NB4 (cell line): ENCODE results near the gene NAA40.

Source experiments
- MYC ChIP-seq: IDR thresholded peaks from 2 replicates; pipeline ENCODE4 v1.6.1; 2011; ENCODE audit warnings: low read depth, low read length
- POLR2A ChIP-seq: IDR thresholded peaks from 2 replicates; pipeline ENCODE4 v1.6.1; 2011; ENCODE audit warnings: mild to moderate bottlenecking; ENCODE audit not compliant: insufficient read length; ENCODE audit errors: extremely low read depth
- TF ChIP-seq, protein P1 (sequence below): IDR thresholded peaks from one replicate; pipeline ENCODE4 v1.5.1; 2012; ENCODE audit warnings: low read depth, low read length
- TF ChIP-seq, protein P2 (sequence below): IDR thresholded peaks from 2 replicates; pipeline ENCODE4 v1.6.1; 2011; ENCODE audit warnings: low read depth, low read length

DNA sequence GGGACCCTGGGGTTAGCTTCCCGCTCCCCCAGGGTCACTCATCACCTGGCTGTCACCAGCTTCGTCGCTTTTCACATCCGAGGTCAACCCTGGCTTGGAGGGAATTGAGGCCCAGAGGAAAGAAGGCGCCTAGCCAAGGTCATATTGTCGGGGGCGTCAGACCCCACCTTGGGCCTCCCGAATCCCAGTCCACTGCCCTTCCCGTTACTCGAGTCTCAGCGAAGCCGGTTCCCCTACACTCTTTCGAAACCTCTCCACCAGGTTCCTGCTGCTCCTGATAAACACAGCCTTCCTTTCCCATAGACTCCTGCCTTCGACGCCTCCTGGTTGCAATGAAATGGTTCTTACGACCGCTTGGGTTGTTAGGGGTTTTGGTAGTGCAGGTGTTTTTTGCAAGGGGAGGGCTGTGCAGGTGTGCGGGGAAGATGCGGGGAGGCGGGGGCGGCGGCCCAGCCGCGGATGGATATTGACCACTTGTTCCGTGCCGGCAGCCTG, 642 bp downstream of the NAA40 start:
- TF ChIP-seq, protein P1, sequence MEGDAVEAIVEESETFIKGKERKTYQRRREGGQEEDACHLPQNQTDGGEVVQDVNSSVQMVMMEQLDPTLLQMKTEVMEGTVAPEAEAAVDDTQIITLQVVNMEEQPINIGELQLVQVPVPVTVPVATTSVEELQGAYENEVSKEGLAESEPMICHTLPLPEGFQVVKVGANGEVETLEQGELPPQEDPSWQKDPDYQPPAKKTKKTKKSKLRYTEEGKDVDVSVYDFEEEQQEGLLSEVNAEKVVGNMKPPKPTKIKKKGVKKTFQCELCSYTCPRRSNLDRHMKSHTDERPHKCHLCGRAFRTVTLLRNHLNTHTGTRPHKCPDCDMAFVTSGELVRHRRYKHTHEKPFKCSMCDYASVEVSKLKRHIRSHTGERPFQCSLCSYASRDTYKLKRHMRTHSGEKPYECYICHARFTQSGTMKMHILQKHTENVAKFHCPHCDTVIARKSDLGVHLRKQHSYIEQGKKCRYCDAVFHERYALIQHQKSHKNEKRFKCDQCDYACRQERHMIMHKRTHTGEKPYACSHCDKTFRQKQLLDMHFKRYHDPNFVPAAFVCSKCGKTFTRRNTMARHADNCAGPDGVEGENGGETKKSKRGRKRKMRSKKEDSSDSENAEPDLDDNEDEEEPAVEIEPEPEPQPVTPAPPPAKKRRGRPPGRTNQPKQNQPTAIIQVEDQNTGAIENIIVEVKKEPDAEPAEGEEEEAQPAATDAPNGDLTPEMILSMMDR = no peak
- TF ChIP-seq POLR2A (no peak), MYC (no peak; the same call in 1 of the 2 replicates)
- TF ChIP-seq, protein P2, sequence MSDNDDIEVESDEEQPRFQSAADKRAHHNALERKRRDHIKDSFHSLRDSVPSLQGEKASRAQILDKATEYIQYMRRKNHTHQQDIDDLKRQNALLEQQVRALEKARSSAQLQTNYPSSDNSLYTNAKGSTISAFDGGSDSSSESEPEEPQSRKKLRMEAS = no peak
